Panc1 (cell line): ENCODE results near the gene ODF4. TPM values are rescaled to one million over a fixed set of nuclear protein-coding genes. Genes with fewer than 3 reads are reported as not detected.

Experiments used
- ATAC-seq: fragments of 200-7000 bp; cut with Tn5 transposase; 2 replicates; pipeline ENCODE4 v1.9.1; 2020; ENCODE audit warnings: mild to moderate bottlenecking, moderate library complexity
- Bru-seq: library from RNA; stranded (reverse); fragments of 400-500 nt; gene quantifications from one replicate; lab custom pipeline; 2021; lab: Mats Ljungman, UMichigan
- BruChase-seq, 2 experiments: library from RNA; stranded (reverse); fragments of 400-500 nt; gene quantifications; one replicate each; lab custom pipeline; 2021; lab: Mats Ljungman, UMichigan
- BruUV-seq: library from RNA; stranded (reverse); fragments of 400-500 nt; replicated peaks from 2 replicates; lab custom pipeline; 2021; lab: Mats Ljungman, UMichigan
- CTCF ChIA-PET: fragments of 300-600 bp; sonication (Branson Sonifier 250); formaldehyde crosslinking; loops from one replicate; lab custom pipeline; 2022; ENCODE audit warnings: antibody characterized with exemption; lab: Charles Lee
- POLR2A ChIA-PET: fragments of 300-600 bp; sonication (Branson Sonifier 250); formaldehyde crosslinking; loops from one replicate; lab custom pipeline; 2022; ENCODE audit warnings: antibody characterized with exemption; lab: Charles Lee
- DNase-seq: peaks from one replicate; pipeline ENCODE4 v3.0.0-alpha.2; 2010; ENCODE audit warnings: low read depth, low spot score
- H3K27ac ChIP-seq: 2 replicates; pipeline ENCODE4 v1.5.1; 2011; ENCODE audit warnings: mild to moderate bottlenecking, low read length, inconsistent platforms
- H3K27me3 ChIP-seq: fragments of 200-500 bp; sonication (Bioruptor generic); 2 replicates; pipeline ENCODE4 v1.6.0; 2014; ENCODE audit warnings: low read length, inconsistent platforms; ENCODE audit not compliant: control insufficient read depth, insufficient read depth
- H3K36me3 ChIP-seq: fragments of 200-500 bp; sonication (Bioruptor generic); 2 replicates; pipeline ENCODE4 v1.5.1; 2014; ENCODE audit warnings: inconsistent platforms, mild to moderate bottlenecking, low read length, moderate library complexity; ENCODE audit not compliant: control insufficient read depth, insufficient read depth
- H3K4me1 ChIP-seq: 2 replicates; pipeline ENCODE4 v1.5.1; 2011; ENCODE audit warnings: inconsistent platforms, mild to moderate bottlenecking, low read length, moderate library complexity; ENCODE audit not compliant: control insufficient read depth, insufficient read depth
- H3K4me3 ChIP-seq, 2 experiments: 2 replicates each; pipeline ENCODE4 v1.5.1; 2011 to 2012; ENCODE audit warnings: low read depth in 2 of 2, low read length in 2 of 2, mild to moderate bottlenecking in 2 of 2, inconsistent platforms in 1 of 2, moderate library complexity in 1 of 2
- H3K9me3 ChIP-seq: fragments of 200-500 bp; sonication (Bioruptor generic); 2 replicates; pipeline ENCODE4 v1.5.1; 2014; ENCODE audit warnings: low read depth, mild to moderate bottlenecking, inconsistent platforms, low read length, moderate library complexity; ENCODE audit not compliant: control insufficient read depth, insufficient read depth
- POLR2AphosphoS5 ChIP-seq: IDR thresholded peaks from 2 replicates; pipeline ENCODE4 v1.6.1; 2012; ENCODE audit warnings: mild to moderate bottlenecking, low read depth, low read length, moderate library complexity
- SIN3A ChIP-seq: IDR thresholded peaks from 2 replicates; pipeline ENCODE4 v1.6.1; 2012; ENCODE audit warnings: low read depth, mild to moderate bottlenecking, low read length, moderate library complexity, borderline replicate concordance; ENCODE audit not compliant: insufficient read depth
- TCF7L2 ChIP-seq: IDR thresholded peaks from 2 replicates; pipeline ENCODE4 v1.6.1; 2011; ENCODE audit warnings: mild to moderate bottlenecking, low read depth, low read length, inconsistent platforms
- in situ Hi-C: cut with HindIII; loops from 2 replicates; pipeline ENCODE4 v1.10.0; 2016; ENCODE audit warnings: low sequenced_read_pairs, low pct_unique_long_range_greater_than_20kb
- intact Hi-C: fragments of 100-400 bp; cut with micrococcal nuclease; formaldehyde crosslinking; loops from one replicate; pipeline ENCODE4 v1.10.0; 2022; ENCODE audit not compliant: unreplicated experiment
- long read RNA-seq: library from polyadenylated mRNA; unstranded; transcript quantifications from one replicate; pipeline ENCODE4 v2.0.0, GENCODE V29; 2021; ENCODE audit not compliant: unreplicated experiment
- polyA plus RNA-seq: library from polyadenylated mRNA; unstranded; fragments of >200 nt; gene quantifications from one replicate; pipeline ENCODE4 v1.2.1, GENCODE V29; 2012; ENCODE audit warnings: missing spikeins; ENCODE audit not compliant: insufficient read length
- total RNA-seq: library from RNA; stranded (reverse); gene quantifications from one replicate; pipeline ENCODE4 v1.2.1, GENCODE V29; 2021; ENCODE audit not compliant: unreplicated experiment
- TF ChIP-seq, protein P1 (sequence below): fragments of 450-650 bp; IDR thresholded peaks from 2 replicates; pipeline ENCODE4 v1.5.1; 2017; ENCODE audit warnings: mild to moderate bottlenecking
- TF ChIP-seq, protein P2 (sequence below), 2 experiments: IDR thresholded peaks; 2 replicates each; pipeline ENCODE4 v1.6.1; 2011 to 2012; ENCODE audit warnings: low read depth in 2 of 2, control low read depth in 1 of 2, low read length in 1 of 2, mild to moderate bottlenecking in 1 of 2, moderate library complexity in 1 of 2; ENCODE audit not compliant: insufficient read depth in 1 of 2

ODF4 gene, protein sequence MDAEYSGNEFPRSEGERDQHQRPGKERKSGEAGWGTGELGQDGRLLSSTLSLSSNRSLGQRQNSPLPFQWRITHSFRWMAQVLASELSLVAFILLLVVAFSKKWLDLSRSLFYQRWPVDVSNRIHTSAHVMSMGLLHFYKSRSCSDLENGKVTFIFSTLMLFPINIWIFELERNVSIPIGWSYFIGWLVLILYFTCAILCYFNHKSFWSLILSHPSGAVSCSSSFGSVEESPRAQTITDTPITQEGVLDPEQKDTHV
- total RNA-seq, result not detected
- polyA plus RNA-seq, result not detected
- Bru-seq, nascent RNA, result not detected
- not detected for BruChase-seq, experiment 1, labeled RNA remaining after a 2-hour chase
- BruChase-seq, experiment 2, labeled RNA remaining after a 6-hour chase, result not detected
- long read RNA-seq, result 0 reads

DNA sequence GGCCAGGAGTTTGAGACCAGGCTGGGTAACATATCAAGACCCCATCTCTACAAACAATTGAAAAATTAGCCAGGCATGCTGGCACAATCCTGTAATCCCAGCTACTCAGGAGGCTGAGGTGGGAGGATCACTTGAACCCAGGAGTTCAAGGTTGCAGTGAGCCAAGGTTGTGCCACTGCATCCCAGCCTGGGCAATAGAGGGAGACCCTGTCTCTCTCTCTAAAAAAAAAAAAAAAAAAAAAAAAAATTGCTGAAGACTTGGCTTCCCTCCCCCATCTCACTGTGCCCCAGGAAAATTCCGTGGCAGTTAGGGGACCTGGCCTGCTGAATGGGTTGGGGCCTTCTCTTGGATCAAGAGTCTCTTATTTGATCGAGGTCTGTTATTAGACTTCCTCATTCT lies at the start of gene ODF4:
TSS of gene ODF4 (plus strand) at position 301 of the 400 bp plus-strand sequence. CDS start 212 bp downstream, outside the sequence.
- no TSS peak for BruUV-seq
- intact Hi-C loops, result no loop called here

DNA sequence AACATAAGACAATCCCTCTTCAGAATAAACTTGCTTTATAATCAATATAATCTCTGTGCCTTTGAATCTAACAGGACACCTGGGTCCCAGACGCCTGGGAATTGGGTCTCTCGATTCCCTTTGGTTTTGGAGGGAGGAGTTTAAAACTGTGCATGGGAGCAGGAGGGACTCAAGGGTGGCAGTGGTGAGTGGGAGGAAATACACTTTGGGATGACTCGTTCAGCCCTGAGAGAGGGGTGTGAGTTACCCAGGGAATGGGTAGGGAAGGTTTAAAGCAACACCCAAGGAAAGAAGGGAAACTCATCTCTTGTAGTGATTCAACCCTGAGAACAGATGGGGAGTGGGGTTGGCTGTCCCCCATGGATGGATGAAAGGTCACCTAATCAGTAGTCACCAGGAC lies 49.6 kb upstream of the ODF4 start:
- CTCF ChIA-PET, result no interaction called here
- in situ Hi-C loops, result no loop called here
- peak overlapping the region; percentile 87 for H3K27ac ChIP-seq
- no peak for DNase-seq
- H3K4me1 ChIP-seq, result peaks cover 21% of the 10 kb centered on the region
- ATAC-seq, result no peak
- no peak overlapping the region for H3K4me3 ChIP-seq
- no peaks in the 10 kb centered on the region; the same call in 1 of the 2 replicates for H3K36me3 ChIP-seq
- TF ChIP-seq SIN3A (no peak), POLR2AphosphoS5 (no peak), TCF7L2 (no peak)
- TF ChIP-seq, protein P1, sequence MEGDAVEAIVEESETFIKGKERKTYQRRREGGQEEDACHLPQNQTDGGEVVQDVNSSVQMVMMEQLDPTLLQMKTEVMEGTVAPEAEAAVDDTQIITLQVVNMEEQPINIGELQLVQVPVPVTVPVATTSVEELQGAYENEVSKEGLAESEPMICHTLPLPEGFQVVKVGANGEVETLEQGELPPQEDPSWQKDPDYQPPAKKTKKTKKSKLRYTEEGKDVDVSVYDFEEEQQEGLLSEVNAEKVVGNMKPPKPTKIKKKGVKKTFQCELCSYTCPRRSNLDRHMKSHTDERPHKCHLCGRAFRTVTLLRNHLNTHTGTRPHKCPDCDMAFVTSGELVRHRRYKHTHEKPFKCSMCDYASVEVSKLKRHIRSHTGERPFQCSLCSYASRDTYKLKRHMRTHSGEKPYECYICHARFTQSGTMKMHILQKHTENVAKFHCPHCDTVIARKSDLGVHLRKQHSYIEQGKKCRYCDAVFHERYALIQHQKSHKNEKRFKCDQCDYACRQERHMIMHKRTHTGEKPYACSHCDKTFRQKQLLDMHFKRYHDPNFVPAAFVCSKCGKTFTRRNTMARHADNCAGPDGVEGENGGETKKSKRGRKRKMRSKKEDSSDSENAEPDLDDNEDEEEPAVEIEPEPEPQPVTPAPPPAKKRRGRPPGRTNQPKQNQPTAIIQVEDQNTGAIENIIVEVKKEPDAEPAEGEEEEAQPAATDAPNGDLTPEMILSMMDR, result no peak
- TF ChIP-seq, protein P2, sequence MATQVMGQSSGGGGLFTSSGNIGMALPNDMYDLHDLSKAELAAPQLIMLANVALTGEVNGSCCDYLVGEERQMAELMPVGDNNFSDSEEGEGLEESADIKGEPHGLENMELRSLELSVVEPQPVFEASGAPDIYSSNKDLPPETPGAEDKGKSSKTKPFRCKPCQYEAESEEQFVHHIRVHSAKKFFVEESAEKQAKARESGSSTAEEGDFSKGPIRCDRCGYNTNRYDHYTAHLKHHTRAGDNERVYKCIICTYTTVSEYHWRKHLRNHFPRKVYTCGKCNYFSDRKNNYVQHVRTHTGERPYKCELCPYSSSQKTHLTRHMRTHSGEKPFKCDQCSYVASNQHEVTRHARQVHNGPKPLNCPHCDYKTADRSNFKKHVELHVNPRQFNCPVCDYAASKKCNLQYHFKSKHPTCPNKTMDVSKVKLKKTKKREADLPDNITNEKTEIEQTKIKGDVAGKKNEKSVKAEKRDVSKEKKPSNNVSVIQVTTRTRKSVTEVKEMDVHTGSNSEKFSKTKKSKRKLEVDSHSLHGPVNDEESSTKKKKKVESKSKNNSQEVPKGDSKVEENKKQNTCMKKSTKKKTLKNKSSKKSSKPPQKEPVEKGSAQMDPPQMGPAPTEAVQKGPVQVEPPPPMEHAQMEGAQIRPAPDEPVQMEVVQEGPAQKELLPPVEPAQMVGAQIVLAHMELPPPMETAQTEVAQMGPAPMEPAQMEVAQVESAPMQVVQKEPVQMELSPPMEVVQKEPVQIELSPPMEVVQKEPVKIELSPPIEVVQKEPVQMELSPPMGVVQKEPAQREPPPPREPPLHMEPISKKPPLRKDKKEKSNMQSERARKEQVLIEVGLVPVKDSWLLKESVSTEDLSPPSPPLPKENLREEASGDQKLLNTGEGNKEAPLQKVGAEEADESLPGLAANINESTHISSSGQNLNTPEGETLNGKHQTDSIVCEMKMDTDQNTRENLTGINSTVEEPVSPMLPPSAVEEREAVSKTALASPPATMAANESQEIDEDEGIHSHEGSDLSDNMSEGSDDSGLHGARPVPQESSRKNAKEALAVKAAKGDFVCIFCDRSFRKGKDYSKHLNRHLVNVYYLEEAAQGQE (IDR thresholded peaks at IDR 0.05; ENCODE audit: insufficient read depth in 1 of 2, low read depth in 2 of 2, low read length in 1 of 2), result no peak
- intact Hi-C loops, result no loop called here
- BruUV-seq, result no TSS peak
- POLR2A ChIA-PET, result no interaction called here
- H3K27me3 ChIP-seq, result no peaks in the 10 kb centered on the region
- no peaks in the 10 kb centered on the region for H3K9me3 ChIP-seq

More for the DNA sequence above, at the start of gene ODF4:
- Histone ChIP-seq H3K4me1 (no peaks in the 10 kb centered on the region), H3K4me3 (no peak within 1 kb of the TSS), H3K27me3 (no peaks in the 10 kb centered on the region), H3K9me3 (no peaks in the 10 kb centered on the region), H3K27ac (no peak within 1 kb of the TSS), H3K36me3 (no peaks in the 10 kb centered on the region)
- DNase-seq (no peak), ATAC-seq (no peak)
- ChIA-PET POLR2A (interaction anchor here (0.6 kb wide), 1 partner anchor 167 kb away, joined by 3 read pairs; no protein-coding TSS in a partner anchor), CTCF (no interaction called here)
- in situ Hi-C loops, result no loop called here
- TF ChIP-seq, protein P2 (IDR thresholded peaks at IDR 0.05; ENCODE audit: insufficient read depth in 1 of 2, low read depth in 2 of 2, low read length in 1 of 2), result no peak
- no peak for TF ChIP-seq TCF7L2
- TF ChIP-seq SIN3A, result no peak
- TF ChIP-seq POLR2AphosphoS5, result no peak
- TF ChIP-seq, protein P1, result no peak
